CD14-positive monocyte (primary cell): ENCODE data around the gene TRMT2A. TPM values are rescaled to one million over a fixed set of nuclear protein-coding genes. Genes with fewer than 3 reads are reported as not detected.

Experiments used
- DNase-seq, 3 donors: peaks; one replicate each; pipeline ENCODE4 v3.0.0-alpha.2; 2011 to 2022
- H2AFZ ChIP-seq: 2 replicates; pipeline ENCODE4 v1.6.0; 2012; ENCODE audit warnings: mild to moderate bottlenecking, low read depth, low read length, inconsistent platforms; ENCODE audit not compliant: insufficient read depth, poor library complexity, severe bottlenecking
- H3K27ac ChIP-seq, 2 donors: 1 replicate in 1 of 2; 2 replicates in 1 of 2; pipeline ENCODE4 v1.5.1; 2012 to 2013; ENCODE audit warnings: low read length in 2 of 2, control low read depth in 1 of 2, inconsistent platforms in 1 of 2, low read depth in 1 of 2, mild to moderate bottlenecking in 1 of 2
- H3K27me3 ChIP-seq, 2 donors: one replicate each; pipeline versions ENCODE4 v1.6.0 to v1.6.1; 2011 to 2013; ENCODE audit warnings: low read length in 2 of 2; ENCODE audit not compliant: control insufficient read depth in 2 of 2, insufficient read depth in 2 of 2
- H3K36me3 ChIP-seq, 2 donors: replicated peaks in 1 of 2; 1 replicate in 1 of 2; 2 replicates in 1 of 2; pipeline versions ENCODE4 v1.5.1 to v1.6.1; 2012 to 2013; ENCODE audit warnings: low read length in 2 of 2, control low read depth in 1 of 2, inconsistent platforms in 1 of 2, mild to moderate bottlenecking in 1 of 2; ENCODE audit not compliant: insufficient read depth in 2 of 2, control insufficient read depth in 1 of 2
- H3K4me1 ChIP-seq, 2 donors: 1 replicate in 1 of 2; 2 replicates in 1 of 2; pipeline versions ENCODE4 v1.5.1 to v1.6.1; 2012 to 2013; ENCODE audit warnings: low read length in 2 of 2, control low read depth in 1 of 2, inconsistent platforms in 1 of 2, mild to moderate bottlenecking in 1 of 2, moderate library complexity in 1 of 2; ENCODE audit not compliant: insufficient read depth in 2 of 2, control insufficient read depth in 1 of 2
- H3K4me2 ChIP-seq: replicated peaks from 2 replicates; pipeline ENCODE3; 2012; ENCODE audit warnings: low read length, moderate library complexity, mild to moderate bottlenecking; ENCODE audit not compliant: poor library complexity, severe bottlenecking; ENCODE audit errors: extremely low read depth
- H3K4me3 ChIP-seq, 3 experiments: fragments of 200-600 bp in 1 of 3; sonication (generic) in 1 of 3; replicated peaks in 1 of 3; 1 replicate in 2 of 3; 2 replicates in 1 of 3; pipeline ENCODE4 v1.5.1; 2011 to 2013; ENCODE audit warnings: low read length in 3 of 3, mild to moderate bottlenecking in 3 of 3, control low read depth in 2 of 3, low read depth in 2 of 3, inconsistent platforms in 1 of 3, moderate library complexity in 1 of 3
- H3K79me2 ChIP-seq: 2 replicates; pipeline ENCODE4 v1.6.0; 2012; ENCODE audit warnings: mild to moderate bottlenecking, control low read depth, inconsistent platforms, low read length, moderate library complexity; ENCODE audit not compliant: insufficient read depth
- H3K9ac ChIP-seq: 2 replicates; pipeline ENCODE4 v1.6.0; 2017; ENCODE audit warnings: low read length, mild to moderate bottlenecking; ENCODE audit not compliant: insufficient read depth, poor library complexity, severe bottlenecking
- H3K9me3 ChIP-seq, 2 donors: replicated peaks in 1 of 2; 1 replicate in 1 of 2; 2 replicates in 1 of 2; pipeline versions ENCODE4 v1.5.1 to v1.6.1; 2012 to 2013; ENCODE audit warnings: low read length in 2 of 2, control low read depth in 1 of 2; ENCODE audit not compliant: control insufficient read depth in 1 of 2, insufficient read depth in 1 of 2
- H4K20me1 ChIP-seq: 2 replicates; pipeline ENCODE4 v1.6.0; 2012; ENCODE audit warnings: mild to moderate bottlenecking, low read length, control low read depth, moderate library complexity; ENCODE audit not compliant: insufficient read depth
- H3K27ac Mint-ChIP-seq, 7 donors: one replicate each; pipeline ENCODE4 v1.8.0; 2020; ENCODE audit warnings: mild to moderate bottlenecking in 7 of 7, mixed read lengths in 7 of 7, moderate library complexity in 6 of 7, inconsistent platforms in 2 of 7
- H3K27me3 Mint-ChIP-seq, 3 donors: one replicate each; pipeline ENCODE4 v1.8.0; 2021 to 2022; ENCODE audit warnings: low read depth in 3 of 3, mild to moderate bottlenecking in 3 of 3, mixed read lengths in 3 of 3, moderate library complexity in 3 of 3, inconsistent platforms in 1 of 3
- H3K36me3 Mint-ChIP-seq, 2 donors: one replicate each; pipeline ENCODE4 v1.8.0; 2020; ENCODE audit warnings: mixed read lengths in 2 of 2, inconsistent platforms in 1 of 2, mild to moderate bottlenecking in 1 of 2
- H3K4me1 Mint-ChIP-seq: one replicate; pipeline ENCODE4 v1.8.0; 2020; ENCODE audit warnings: mild to moderate bottlenecking, mixed read lengths
- H3K4me3 Mint-ChIP-seq, 2 donors: one replicate each; pipeline ENCODE4 v1.8.0; 2020; ENCODE audit warnings: mild to moderate bottlenecking in 2 of 2, mixed read lengths in 2 of 2, moderate library complexity in 1 of 2
- H3K9me3 Mint-ChIP-seq, 7 donors: one replicate each; pipeline ENCODE4 v1.8.0; 2020 to 2022; ENCODE audit warnings: mixed read lengths in 7 of 7, mild to moderate bottlenecking in 6 of 7, moderate library complexity in 6 of 7, inconsistent platforms in 2 of 7
- WGBS: methylation state at CpG from one replicate; pipeline ENCODE4 v1.1.5; 2013; ENCODE audit warnings: missing lambda C conversion rate; ENCODE audit not compliant: insufficient coverage; 5-methylcytosine and 5-hydroxymethylcytosine counted together
- intact Hi-C, 2 donors: fragments of 100-400 bp; cut with micrococcal nuclease; formaldehyde crosslinking; loops; one replicate each; pipeline versions ENCODE4 v1.15.0 to v1.15.1; 2023
- polyA plus RNA-seq, 3 donors: library from polyadenylated mRNA; depleted of rRNA in 1 of 3; unstranded in 2 of 3; stranded (reverse) in 1 of 3; fragments of 300-500 nt in 2 of 3; fragments of >200 nt in 1 of 3; fragmentation: Illumina TruSeq in 2 of 3; gene quantifications; 1 replicate in 2 of 3; 2 replicates in 1 of 3; pipeline ENCODE4 v1.2.3, GENCODE V29; 2012 to 2021
- TF ChIP-seq, protein P1 (sequence below): fragments of 200-600 bp; IDR thresholded peaks from one replicate; pipeline ENCODE4 v1.8.0; 2022; ENCODE audit warnings: antibody characterized with exemption, mild to moderate bottlenecking

TRMT2A gene
- polyA plus RNA-seq, 3 donors = 20.1 to 121 (median 23.5) TPM

DNA sequence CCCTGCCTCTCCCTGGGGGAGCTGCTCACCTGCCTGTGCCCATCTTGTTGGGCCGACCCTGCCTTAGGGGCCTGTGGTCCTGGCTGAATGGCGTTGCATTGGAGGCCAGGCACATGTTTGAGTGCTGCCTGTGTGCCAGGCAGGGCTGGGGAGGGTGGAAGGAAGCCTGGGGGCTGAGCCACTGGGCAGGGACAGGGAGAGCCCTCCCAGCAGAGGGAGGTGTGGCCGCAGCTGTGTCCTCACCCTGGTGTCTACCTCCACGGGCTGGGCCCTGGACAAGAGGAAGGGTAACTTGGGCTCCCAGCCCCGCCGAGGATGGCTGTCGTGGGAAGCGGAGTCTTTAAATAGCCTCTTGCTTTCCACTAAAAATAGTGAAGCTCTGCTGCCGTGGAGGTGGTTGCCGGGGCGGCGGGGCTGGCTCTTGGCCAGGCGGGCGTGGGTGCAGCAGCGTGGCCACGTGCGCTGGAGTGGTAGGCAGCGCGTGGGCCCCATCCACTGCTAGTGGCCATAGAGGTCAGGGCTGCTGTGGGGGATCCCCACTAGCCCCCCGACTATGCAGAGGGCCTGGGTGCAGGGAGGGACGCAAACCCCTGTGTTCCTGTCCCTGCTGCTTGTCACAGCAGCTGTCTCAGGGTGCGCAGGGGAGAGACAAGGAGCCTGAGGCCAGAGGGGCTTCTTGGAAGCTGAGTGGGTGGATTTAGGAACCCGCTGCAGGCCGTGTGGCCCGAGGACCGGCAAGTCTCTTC is 20.8 kb upstream of the TRMT2A start:
- Histone ChIP-seq H3K4me2 (no peak overlapping the region), H3K9ac (peak overlapping the region; percentile 21), H3K4me3 (no peak overlapping the region), H3K79me2 (peaks cover 18% of the 10 kb centered on the region), H3K4me1 (peaks cover 3 to 10% of the 10 kb centered on the region in 2 donors), H3K27me3 (no peaks in the 10 kb centered on the region), H2AFZ (no peak overlapping the region), H3K9me3 (no peaks in the 10 kb centered on the region), H4K20me1 (peaks cover 68% of the 10 kb centered on the region), H3K27ac (no peak overlapping the region), H3K36me3 (peaks cover 7 to 9% of the 10 kb centered on the region in 2 donors)
- H3K4me3 Mint-ChIP-seq = no peak overlapping the region
- H3K36me3 Mint-ChIP-seq = peaks cover 9 to 12% of the 10 kb centered on the region in 2 donors
- H3K27me3 Mint-ChIP-seq = peaks cover 0 to 2% (median 0%) of the 10 kb centered on the region in 3 donors
- peaks cover 18% of the 10 kb centered on the region for H3K4me1 Mint-ChIP-seq
- no peak for DNase-seq
- H3K27ac Mint-ChIP-seq = peak overlapping the region in 1 of 7 donors; percentile 27
- H3K9me3 Mint-ChIP-seq = no peaks in the 10 kb centered on the region
- intact Hi-C loops = no loop called here
- TF ChIP-seq, protein P1, sequence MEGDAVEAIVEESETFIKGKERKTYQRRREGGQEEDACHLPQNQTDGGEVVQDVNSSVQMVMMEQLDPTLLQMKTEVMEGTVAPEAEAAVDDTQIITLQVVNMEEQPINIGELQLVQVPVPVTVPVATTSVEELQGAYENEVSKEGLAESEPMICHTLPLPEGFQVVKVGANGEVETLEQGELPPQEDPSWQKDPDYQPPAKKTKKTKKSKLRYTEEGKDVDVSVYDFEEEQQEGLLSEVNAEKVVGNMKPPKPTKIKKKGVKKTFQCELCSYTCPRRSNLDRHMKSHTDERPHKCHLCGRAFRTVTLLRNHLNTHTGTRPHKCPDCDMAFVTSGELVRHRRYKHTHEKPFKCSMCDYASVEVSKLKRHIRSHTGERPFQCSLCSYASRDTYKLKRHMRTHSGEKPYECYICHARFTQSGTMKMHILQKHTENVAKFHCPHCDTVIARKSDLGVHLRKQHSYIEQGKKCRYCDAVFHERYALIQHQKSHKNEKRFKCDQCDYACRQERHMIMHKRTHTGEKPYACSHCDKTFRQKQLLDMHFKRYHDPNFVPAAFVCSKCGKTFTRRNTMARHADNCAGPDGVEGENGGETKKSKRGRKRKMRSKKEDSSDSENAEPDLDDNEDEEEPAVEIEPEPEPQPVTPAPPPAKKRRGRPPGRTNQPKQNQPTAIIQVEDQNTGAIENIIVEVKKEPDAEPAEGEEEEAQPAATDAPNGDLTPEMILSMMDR = no peak
- 41% methylated on average over 21 of the region's 26 CpGs for WGBS

DNA sequence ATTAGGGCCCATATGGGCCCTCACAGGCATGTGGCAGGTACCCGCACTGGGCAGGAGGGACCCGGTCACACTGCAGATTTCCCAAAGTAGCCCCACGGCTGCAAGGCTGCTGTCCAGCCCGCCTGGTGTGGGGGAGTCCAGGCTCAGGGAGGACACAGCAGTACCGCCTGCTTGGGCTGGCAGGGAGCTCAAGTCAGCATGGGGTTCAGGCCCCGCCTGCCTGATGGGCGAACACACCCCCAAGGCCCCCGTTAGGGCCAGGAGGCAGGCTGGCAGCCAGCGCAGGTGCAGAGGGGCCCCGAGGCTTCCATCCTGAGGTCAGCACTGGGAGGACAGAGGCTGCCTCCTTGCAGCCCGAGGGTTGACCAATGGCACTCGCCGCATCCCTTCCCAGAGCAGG is 20.1 kb upstream of the TRMT2A start:
- Mint-ChIP-seq H3K27ac (no peak overlapping the region), H3K4me1 (peaks cover 24% of the 10 kb centered on the region), H3K4me3 (no peak overlapping the region), H3K9me3 (no peaks in the 10 kb centered on the region), H3K36me3 (peaks cover 9 to 12% of the 10 kb centered on the region in 2 donors), H3K27me3 (peaks cover 0 to 2% (median 0%) of the 10 kb centered on the region in 3 donors)
- Histone ChIP-seq H4K20me1 (peaks cover 74% of the 10 kb centered on the region), H3K9ac (peak overlapping the region; percentile 21), H3K4me2 (no peak overlapping the region), H3K79me2 (peaks cover 26% of the 10 kb centered on the region), H3K36me3 (peaks cover 7 to 9% of the 10 kb centered on the region in 2 donors), H2AFZ (no peak overlapping the region), H3K27me3 (no peaks in the 10 kb centered on the region), H3K27ac (no peak overlapping the region), H3K9me3 (no peaks in the 10 kb centered on the region), H3K4me3 (no peak overlapping the region), H3K4me1 (peaks cover 10 to 17% of the 10 kb centered on the region in 2 donors)
- no peak for DNase-seq
- intact Hi-C loops = no loop called here
- TF ChIP-seq, protein P1 = no peak
- 93% methylated on average over 13 of the region's 13 CpGs for whole genome bisulfite sequencing
